Stimulated activated CD8-positive, alpha-beta memory T cell treated with anti-CD3 and anti-CD28 coated beads, Interleukin-4, amount 100 ng/mL, for 1 hour (primary cell): ENCODE measurements around the gene CCDC107.
"Not testable (repeated sequence)": the region's sequence is repeated elsewhere in the genome, so short reads cannot be mapped to it uniquely, and the experiment has no call there.

Source experiments
- DNase-seq, 2 donors: peaks; one replicate each; pipeline ENCODE4 v3.0.0-alpha.2; 2020; ENCODE audit warnings: low read depth in 2 of 2, low spot score in 1 of 2

The CCDC107 gene, protein sequence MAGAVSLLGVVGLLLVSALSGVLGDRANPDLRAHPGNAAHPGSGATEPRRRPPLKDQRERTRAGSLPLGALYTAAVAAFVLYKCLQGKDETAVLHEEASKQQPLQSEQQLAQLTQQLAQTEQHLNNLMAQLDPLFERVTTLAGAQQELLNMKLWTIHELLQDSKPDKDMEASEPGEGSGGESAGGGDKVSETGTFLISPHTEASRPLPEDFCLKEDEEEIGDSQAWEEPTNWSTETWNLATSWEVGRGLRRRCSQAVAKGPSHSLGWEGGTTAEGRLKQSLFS

GRCh38 chr9:35658137-35658967 lies at the start of gene CCDC107:
Gene CCDC107 (plus strand): TSS chr9:35658292. CDS start chr9:35658380, 88 bp downstream.
- DNase-seq = peak; percentile 67 to 69

DNA sequence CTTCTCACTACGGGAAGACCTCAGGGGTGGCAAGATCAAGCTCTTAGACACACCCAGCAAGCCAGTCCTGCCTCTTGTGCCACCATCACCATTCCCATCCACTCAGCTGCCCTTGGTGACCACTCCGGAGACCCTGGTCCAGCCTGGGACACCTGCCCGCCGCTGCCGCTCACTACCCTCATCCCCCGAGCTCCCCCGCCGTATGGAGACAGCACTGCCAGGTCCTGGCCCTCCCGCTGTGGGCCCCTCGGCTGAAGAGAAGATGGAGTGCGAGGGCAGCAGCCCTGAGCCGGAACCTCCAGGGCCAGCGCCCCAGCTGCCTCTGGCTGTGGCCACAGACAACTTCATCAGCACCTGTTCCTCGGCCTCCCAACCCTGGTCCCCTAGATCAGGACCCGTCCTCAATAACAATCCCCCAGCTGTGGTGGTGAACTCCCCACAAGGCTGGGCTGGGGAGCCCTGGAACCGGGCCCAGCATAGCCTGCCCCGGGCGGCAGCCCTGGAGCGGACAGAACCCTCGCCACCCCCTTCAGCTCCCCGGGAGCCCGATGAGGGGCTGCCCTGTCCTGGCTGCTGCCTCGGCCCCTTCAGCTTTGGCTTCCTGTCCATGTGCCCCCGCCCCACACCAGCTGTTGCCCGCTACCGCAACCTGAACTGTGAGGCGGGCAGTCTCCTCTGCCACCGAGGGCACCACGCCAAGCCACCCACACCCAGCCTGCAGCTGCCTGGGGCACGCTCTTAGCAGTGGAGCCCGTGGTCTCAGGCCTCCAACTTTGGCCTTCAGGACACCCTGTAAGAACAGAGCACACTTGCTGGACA lies 48.9 kb upstream of the CCDC107 start:
- no peak for DNase-seq

GRCh38 chr9:35609820-35610163 lies 48.3 kb upstream of the CCDC107 start:
- DNase-seq = no peak

- no peak for DNase-seq
These were observed 46.8 kb upstream of the CCDC107 start for GRCh38 chr9:35611230-35611797.

GRCh38 chr9:35612066-35612465 lies 46.0 kb upstream of the CCDC107 start:
- DNase-seq = not testable (repeated sequence)

DNA sequence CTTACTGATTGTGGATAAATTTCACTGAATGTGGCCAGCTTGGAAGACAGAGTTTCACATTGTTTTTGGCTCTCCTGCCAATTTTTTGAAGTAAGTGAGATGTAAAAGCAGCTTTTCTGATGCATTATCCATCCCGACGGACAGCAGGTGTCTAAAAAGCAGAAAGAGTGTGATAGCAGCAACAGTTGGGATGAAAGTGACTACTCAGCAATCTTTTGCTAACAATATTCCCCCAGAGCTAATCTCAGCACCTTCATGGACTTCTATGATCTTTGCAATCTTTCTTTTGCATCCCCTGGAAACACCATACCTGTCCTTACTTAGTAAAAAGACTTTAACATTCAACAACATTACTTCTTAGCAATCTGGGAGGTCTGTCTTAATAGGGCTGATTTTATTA lies 45.2 kb upstream of the CCDC107 start:
- DNase-seq = no peak

- no peak for DNase-seq
These were observed 42.0 kb upstream of the CCDC107 start for GRCh38 chr9:35615981-35616680.

DNA sequence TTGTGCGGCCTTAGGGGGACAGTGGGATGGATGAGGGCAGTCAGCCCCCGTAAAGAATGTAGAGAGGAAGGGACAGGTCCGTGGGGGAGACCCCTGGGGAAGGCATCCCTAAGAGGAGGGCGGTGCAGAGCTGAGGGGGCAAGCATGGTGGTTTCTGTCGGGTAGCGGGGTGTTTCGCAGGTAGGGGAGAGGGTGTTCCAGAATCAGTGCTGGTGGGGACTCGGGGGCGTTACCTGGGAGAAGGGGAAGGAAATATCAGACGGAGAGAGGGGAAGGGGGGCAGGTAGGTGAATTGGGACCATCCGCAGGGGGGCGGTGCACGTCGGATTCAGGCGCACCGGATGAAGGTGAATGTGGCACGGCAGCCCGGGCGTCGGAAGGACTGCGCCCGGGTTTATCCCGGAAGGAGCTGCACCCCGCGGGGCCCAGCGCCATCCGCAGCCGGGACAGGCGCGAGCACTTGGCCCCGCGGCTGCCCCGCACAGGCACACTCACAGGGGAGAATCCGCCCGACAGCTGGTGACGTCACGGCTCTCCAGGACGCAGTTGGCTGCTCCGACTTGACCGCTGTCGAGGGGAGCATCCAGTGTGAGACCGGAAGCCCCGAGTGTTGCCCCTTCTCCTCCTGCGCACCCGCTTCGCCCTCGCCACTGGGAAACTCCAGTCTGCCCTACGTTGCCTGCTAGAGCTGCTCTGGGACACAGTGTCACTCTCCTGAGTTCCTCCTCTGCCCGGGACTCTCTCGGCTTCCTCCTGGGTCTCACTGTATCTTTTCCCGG lies 41.2 kb upstream of the CCDC107 start:
- DNase-seq = peak in 1 of 2 donors; percentile 41

DNA sequence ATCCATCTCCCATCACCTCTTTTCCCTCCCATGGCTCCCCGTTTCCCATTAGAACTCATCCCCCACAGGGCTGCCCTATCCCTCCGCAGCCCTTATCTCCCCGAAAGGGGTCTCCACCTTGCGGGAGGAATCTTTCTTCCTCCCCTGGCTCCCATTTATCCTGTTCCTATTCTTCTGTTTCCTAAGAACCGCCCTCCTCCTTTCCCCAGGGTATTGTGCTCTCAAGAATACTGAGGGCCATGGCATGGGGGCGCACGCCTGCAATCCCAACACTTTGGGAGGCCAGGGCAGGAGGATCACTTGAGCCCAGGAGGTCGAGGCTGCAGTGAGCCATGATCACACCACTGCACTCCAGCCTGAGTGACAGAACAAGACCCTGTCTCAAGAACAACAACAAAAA lies 40.5 kb upstream of the CCDC107 start:
- DNase-seq = no peak

DNA sequence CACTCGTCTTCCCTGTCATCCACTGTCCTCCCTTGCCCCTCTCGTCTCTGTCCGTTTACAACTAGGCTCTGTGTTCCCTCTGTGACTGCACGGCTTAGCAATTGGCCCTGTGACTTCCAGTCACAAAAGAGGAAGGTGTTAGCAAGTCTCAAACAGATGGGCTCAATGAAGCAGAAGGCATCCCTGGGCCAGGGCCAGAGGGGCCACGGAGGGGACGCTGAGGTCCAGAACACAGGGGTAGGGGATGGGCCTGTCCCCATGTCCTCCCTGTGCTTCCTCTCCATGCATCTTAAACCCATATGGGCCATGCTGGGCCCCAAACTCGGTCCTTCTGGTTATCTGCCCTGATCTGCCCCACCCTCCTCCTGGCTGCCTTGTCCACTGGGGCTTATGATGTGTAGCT lies 39.8 kb upstream of the CCDC107 start, which contains the start of gene CD72:
CD72 (minus strand) TSS at position 89 of the 403 bp plus-strand sequence. CDS start 110 bp downstream, outside the sequence.
- no peak for DNase-seq

GRCh38 chr9:35618854-35619799 lies 39.0 kb upstream of the CCDC107 start:
- DNase-seq = no peak

DNA sequence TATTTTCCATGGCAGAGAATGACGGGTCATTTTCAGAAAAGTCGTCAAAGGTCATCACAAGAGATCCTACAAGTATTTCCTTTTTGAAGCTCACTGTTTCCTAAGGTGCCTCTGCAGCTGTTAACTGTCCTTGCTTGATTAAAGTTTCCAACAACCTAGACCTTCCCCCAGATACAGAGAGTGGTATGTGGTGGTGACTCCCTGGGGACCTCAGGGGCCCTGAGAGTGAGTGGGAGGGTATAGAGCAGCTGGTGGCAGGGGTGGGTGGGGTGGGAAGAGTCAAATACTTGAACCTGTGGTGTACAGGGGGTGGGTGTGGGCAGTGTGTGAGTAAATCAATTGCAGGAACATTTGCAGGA lies 38.3 kb upstream of the CCDC107 start:
- DNase-seq = no peak

DNA sequence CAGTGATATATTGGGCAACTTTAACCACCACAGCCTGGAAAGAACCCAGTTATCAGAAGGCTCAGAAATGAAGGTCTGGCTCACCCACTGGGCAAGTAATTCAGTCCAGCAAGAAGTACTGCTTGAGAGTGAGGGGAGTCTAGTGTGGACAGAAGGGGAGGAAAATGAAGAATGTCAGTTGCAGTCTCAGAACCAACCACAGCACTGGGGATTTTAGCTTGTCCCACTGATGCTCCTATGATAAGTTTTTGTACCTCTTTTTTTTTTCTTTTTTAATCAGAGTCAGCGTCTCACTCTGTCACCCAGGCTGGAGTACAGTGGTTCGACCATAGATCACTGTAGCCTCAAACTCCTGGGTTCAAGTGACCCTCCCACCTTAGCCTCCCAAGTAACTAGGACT lies 30.5 kb upstream of the CCDC107 start:
- DNase-seq = no peak

DNA sequence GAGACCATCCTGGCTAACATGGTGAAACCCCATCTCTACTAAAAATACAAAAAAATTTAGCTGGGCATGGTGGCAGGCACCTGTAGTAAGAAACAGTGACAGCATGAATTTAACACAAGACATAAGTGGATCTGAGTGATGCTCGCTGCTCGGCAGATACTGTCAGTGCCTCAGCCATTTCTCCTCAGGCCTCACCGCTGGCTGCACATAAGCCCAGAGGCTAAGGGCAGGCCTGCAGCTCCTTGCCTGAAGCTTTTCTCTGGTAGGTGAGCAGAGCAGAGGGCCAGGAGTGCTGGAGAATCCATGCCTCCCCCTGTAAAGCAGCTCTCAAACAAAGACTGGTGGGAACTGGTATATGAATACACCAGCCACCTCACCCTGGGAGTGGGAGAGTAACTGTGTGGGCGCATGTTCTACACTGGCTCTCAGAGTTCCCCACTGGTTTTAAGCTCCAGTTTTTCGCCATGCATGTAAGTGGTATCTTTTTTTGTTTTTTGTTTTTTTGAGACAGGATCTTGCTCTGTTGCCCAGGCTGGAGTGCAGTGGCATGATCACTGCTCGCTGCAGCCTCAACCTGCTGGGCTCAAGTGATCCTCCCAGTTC lies 29.6 kb upstream of the CCDC107 start:
- no peak for DNase-seq

- DNase-seq = no peak
These were observed 28.5 kb upstream of the CCDC107 start for GRCh38 chr9:35629597-35629996.

DNA sequence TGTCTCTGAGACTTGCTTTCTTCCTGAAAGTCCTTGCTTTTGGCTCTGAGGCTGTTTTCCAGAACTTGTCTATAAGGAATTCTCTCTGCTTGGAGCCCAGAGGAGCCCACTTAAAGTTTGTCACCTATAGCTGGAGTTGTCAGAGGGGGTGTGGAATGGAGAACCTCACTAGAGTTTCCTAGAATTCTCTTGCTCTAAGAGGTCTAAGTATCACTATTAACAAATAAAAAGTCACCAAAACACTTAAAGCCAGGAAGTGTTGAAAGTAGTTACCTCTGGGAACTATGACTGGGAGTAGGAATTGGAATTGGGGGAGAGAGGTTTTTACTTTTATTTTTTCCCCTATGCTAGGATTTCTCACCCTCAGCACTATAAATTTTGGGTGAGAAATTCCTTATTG lies 22.4 kb upstream of the CCDC107 start:
- no peak for DNase-seq

DNA sequence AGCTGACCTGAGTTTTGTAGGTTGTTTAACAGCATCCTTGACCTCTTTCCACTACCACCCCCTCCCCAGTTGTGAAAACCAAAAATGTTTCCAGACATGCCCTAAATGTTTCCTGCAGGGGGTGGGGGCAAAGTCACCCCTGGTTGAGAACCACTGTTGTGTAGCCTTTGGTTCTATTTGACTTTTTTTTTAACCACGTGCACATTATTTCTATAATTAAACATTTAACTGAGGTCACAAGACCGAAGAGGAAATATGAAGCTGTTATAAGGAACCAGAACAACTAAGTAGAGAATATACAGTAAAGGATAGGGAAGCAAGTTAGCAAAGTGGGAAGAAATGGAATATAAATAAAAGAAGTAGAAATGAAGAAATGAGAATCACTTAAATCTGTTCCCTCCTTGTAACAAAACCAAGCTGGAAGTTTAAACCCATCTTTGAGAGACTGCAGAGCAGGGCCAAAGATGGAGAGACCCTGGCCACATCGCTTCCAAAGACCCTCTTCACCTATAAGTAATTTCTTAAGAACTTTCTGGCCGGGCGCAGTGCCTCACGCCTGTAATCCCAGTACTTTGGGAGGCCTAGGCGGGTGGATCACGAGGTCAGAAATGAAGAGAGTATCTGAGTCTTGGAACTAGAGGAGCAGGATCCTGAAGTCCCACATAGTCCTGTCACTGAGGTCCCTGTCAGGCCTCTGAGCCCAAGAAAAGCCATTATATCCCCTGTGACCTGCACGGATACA lies 21.8 kb upstream of the CCDC107 start:
- DNase-seq = no peak

DNA sequence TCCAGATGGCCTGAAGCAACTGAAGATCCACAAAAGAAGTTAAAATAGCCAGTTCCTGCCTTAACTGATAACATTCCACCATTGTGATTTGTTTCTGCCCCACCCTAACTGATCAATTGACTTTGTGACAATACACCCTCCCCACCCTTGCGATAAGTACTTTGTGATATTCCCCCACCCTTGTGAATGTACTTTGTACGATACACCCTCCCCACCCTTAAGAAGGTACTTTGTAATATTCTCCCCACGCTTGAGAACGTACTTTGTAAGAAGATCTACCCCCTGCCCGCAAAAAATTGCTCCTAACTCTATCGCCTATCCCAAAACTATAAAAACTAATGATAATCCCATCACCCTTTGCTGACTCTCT lies 21.2 kb upstream of the CCDC107 start:
- DNase-seq = not testable (repeated sequence)
